NCI-H2029 treated with DMSO at 0.1 percent for 48 hours (cell line): ENCODE data around the gene GFAP.

Experiments
- DNase-seq: peaks from one replicate; lab custom pipeline; 2025; lab: John Stamatoyannopoulos, UW

Gene GFAP

GRCh38 chr17:44862278-44862914 is 52.9 kb downstream of the GFAP start:
- no peak for DNase-seq

DNA sequence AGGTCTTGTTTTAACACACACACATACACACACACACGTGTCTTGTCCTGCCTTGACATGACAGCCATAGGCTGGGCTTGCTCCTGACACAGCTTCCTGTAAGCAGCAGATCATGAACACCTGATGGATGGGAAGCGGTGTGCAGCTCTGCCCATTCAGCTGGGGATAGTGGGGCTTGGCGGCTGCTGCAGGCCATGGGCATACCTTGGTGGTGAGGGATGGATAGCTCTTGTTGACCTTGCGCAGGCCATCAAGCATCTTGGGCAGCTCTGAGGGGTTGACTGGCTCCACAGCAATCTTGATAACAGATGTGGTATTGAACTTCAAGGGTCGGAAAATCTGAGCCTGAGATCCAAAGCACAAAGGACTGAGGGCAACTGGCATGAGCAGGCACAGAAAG is 55.6 kb downstream of the GFAP start:
- DNase-seq = no peak

- no peak for DNase-seq
Measured at GRCh38 chr17:44854192-44854591, 61.1 kb downstream of the GFAP start.
